Activated naive CD4-positive, alpha-beta T cell treated with anti-CD3 and anti-CD28 coated beads, Interleukin-2, amount 50 U/mL, for 24 hours (primary cell): ENCODE results near the gene RTEL1.
A peak's percentile ranks its signal among the peaks of the same experiment; 100 is the strongest.
"Not testable (repeated sequence)": the region's sequence is repeated elsewhere in the genome, so short reads cannot be mapped to it uniquely, and the experiment has no call there.

ENCODE experiments used
- H3K27ac Mint-ChIP-seq: one replicate; pipeline ENCODE4 v1.8.0; 2021; ENCODE audit warnings: mild to moderate bottlenecking, mixed read lengths
- H3K27me3 Mint-ChIP-seq: one replicate; pipeline ENCODE4 v1.8.0; 2021; ENCODE audit warnings: mixed read lengths
- H3K36me3 Mint-ChIP-seq: one replicate; pipeline ENCODE4 v1.8.0; 2021; ENCODE audit warnings: mixed read lengths
- H3K4me1 Mint-ChIP-seq: one replicate; pipeline ENCODE4 v1.8.0; 2021; ENCODE audit warnings: mixed read lengths
- H3K4me3 Mint-ChIP-seq: one replicate; pipeline ENCODE4 v1.8.0; 2021; ENCODE audit warnings: mild to moderate bottlenecking, mixed read lengths
- H3K9me3 Mint-ChIP-seq: one replicate; pipeline ENCODE4 v1.8.0; 2021; ENCODE audit warnings: mixed read lengths

RTEL1 gene, protein sequence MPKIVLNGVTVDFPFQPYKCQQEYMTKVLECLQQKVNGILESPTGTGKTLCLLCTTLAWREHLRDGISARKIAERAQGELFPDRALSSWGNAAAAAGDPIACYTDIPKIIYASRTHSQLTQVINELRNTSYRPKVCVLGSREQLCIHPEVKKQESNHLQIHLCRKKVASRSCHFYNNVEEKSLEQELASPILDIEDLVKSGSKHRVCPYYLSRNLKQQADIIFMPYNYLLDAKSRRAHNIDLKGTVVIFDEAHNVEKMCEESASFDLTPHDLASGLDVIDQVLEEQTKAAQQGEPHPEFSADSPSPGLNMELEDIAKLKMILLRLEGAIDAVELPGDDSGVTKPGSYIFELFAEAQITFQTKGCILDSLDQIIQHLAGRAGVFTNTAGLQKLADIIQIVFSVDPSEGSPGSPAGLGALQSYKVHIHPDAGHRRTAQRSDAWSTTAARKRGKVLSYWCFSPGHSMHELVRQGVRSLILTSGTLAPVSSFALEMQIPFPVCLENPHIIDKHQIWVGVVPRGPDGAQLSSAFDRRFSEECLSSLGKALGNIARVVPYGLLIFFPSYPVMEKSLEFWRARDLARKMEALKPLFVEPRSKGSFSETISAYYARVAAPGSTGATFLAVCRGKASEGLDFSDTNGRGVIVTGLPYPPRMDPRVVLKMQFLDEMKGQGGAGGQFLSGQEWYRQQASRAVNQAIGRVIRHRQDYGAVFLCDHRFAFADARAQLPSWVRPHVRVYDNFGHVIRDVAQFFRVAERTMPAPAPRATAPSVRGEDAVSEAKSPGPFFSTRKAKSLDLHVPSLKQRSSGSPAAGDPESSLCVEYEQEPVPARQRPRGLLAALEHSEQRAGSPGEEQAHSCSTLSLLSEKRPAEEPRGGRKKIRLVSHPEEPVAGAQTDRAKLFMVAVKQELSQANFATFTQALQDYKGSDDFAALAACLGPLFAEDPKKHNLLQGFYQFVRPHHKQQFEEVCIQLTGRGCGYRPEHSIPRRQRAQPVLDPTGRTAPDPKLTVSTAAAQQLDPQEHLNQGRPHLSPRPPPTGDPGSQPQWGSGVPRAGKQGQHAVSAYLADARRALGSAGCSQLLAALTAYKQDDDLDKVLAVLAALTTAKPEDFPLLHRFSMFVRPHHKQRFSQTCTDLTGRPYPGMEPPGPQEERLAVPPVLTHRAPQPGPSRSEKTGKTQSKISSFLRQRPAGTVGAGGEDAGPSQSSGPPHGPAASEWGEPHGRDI (N-terminal part only)

DNA sequence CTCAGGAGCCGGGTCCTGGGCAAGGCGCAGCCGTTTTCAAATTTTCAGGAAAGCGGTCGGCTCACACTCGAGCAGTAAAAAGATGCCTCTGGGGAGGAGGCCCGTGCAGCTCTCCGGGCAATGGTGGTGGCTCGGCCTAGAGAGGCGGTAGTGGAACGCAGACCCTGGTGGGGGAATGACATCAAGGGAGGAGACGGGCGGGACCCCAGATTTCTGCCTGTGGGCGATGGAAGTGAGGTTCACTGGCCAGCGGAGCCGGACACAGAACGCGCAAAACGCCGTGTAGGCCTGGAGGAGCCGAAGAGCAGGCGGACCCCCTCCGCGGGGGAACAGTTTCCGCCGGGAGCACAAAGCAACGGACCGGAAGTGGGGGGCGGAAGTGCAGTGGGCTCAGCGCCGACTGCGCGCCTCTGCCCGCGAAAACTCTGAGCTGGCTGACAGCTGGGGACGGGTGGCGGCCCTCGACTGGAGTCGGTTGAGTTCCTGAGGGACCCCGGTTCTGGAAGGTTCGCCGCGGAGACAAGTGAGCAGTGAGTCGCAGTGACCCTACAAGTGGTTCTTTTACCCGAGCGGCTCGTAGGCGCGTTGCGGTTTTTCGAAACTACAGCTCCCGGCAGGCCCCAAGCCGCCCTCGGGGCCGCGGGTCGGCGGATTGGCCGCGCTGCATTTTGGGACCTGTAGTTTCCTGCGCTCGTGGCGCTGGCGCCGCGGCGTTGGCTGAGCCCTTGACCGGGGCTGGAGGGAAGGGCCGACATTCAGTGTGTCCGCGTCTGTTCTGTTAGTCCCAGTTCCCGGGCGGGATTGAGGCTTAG, at the start of gene RTEL1:
Gene RTEL1, plus strand, starts transcription at position 376 of the 812 bp plus-strand sequence. CDS start 1,091 bp downstream, outside the sequence.
- H3K27ac Mint-ChIP-seq, result peak within 1 kb of the TSS; percentile 98
- H3K27me3 Mint-ChIP-seq, result no peaks in the 10 kb centered on the region
- H3K36me3 Mint-ChIP-seq, result peaks cover 4% of the 10 kb centered on the region
- H3K4me1 Mint-ChIP-seq, result peaks cover 33% of the 10 kb centered on the region
- H3K4me3 Mint-ChIP-seq, result peak within 1 kb of the TSS; percentile 98
- no peaks in the 10 kb centered on the region for H3K9me3 Mint-ChIP-seq

DNA sequence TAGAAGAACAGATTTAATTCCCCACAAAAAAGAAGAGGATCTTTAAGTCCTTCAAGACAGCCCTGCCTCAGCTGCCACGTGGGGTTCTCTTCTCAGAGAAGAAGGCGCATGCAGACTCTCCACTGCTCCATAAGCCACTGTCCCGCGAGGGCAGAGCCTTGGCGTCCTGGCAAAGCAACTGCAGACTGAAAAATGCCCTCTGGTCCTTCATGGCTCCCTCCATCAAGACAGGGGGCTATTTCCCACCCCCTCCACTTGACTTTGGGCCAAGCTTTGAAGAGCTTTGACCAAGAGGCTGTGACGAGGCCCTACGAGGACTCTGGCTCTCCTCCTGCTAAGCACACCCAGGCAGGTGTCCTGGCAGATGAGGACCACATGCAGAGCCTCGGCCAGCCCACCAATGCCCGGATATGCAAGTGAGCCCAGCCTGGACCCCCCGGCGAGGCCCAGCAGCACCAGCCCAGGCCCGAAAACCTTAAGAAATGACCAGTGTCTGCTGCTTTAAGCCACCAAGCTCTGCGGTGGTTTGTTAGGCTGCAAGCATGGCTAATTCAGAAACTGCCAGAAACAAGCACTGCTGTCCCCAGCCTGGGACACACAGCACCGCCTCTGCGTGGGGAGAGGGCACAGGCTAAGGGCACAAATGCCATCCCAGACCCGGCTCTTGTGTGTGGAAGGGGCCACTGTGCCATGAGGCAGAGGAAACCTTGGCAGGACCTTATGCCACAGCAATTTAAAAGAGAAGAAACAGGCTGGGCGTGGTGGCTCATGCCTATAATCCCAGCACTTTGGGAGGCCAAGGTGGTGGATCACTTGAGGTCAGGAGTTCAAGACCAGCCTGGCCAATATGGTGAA, 47.3 kb upstream of the RTEL1 start:
- no peak overlapping the region for H3K27ac Mint-ChIP-seq
- no peaks in the 10 kb centered on the region for H3K9me3 Mint-ChIP-seq
- H3K4me1 Mint-ChIP-seq, result peaks cover 10% of the 10 kb centered on the region
- peaks cover 9% of the 10 kb centered on the region for H3K36me3 Mint-ChIP-seq
- no peaks in the 10 kb centered on the region for H3K27me3 Mint-ChIP-seq
- no peak overlapping the region for H3K4me3 Mint-ChIP-seq

DNA sequence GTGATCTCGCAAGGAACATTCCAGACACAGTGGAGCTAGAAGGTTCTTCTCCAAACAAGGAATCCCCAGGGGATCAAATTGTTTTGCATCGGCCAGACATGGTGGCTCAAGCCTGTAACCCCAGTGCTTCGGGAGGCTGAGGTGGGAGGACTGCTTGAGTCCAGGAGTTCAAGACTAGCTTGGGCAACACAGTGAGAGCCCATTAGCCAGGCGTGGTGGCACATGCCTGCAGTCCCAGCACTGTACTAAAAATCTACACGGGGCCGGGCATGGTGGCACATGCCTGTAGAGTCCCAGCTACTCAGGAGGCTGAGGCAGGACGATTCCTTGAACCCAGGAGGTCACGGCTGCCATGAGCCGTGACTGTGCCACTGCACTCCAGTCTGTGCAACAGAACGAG, 46.5 kb upstream of the RTEL1 start:
- Mint-ChIP-seq H3K27me3 (no peaks in the 10 kb centered on the region), H3K36me3 (peaks cover 9% of the 10 kb centered on the region), H3K4me1 (peaks cover 10% of the 10 kb centered on the region), H3K9me3 (no peaks in the 10 kb centered on the region), H3K4me3 (no peak overlapping the region), H3K27ac (no peak overlapping the region)

DNA sequence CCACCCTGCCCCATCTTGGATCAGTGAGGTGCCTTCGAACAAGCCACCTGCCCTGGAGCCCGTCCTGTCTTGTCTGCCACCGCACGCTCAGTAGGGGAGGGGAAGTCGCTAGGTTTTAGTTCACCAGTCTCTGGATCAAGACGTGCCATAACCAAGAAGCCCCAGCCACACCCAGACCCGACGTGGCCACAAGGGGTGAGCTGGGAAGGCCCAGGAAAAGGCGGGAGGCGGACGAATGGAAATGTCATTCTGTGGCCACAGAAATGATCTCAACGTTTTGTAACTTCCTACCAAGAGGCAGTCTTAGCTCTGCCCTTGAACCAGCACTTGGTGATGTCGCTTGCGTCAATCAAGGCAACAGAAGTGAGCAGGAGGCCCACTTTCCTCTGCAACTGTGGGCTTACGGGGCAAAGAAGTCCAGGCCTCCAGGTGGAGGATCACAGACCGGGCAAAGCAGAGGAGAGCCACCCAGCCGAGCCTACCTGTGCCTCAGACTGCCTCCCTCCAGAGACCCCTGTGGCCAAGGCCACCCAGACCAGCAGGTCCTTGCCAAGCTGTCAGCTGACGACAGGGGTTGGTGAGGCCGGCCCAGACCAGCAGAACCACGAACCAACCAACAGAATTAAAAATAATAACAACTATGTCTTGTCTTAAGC, 45.7 kb upstream of the RTEL1 start:
- Mint-ChIP-seq H3K9me3 (no peaks in the 10 kb centered on the region), H3K4me3 (no peak overlapping the region), H3K4me1 (peaks cover 10% of the 10 kb centered on the region), H3K36me3 (peaks cover 9% of the 10 kb centered on the region), H3K27me3 (no peaks in the 10 kb centered on the region), H3K27ac (no peak overlapping the region)

DNA sequence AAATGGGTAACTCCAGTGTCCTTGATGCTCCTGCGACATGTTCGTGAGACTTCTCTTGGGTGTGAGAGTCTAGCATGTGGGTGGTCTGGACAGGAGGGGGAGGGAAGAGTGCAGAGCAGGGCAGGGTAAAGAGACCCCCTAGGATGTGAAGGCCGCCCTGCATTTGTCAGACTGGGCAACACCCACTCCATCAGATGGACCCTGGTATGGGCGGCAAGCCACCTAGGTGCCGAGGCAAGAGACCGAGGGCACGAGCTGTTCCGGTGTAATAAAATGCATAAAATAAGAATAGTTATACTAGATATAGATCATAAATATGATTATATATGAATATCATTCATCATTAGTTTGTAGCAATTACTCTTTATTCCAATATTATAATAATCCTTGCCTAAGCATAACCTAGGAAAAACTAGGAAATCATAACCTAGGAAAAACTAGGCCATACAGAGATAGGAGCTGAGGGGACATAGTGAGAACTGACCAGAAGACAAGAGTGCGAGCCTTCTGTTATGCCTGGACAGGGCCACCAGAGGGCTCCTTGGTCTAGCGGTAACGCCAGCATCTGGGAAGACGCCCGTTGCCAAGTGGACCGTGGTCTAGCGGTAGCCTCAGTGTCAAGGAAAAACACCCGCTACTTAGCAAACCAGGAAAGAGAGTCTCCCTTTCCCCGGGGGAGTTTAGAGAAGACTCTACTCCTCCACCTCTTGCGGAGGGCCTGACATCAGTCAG, 44.1 kb upstream of the RTEL1 start:
- not testable (repeated sequence) for H3K9me3 Mint-ChIP-seq, H3K27ac Mint-ChIP-seq, H3K27me3 Mint-ChIP-seq, H3K4me3 Mint-ChIP-seq
- peaks cover 14% of the 10 kb centered on the region for H3K4me1 Mint-ChIP-seq
- peaks cover 11% of the 10 kb centered on the region for H3K36me3 Mint-ChIP-seq

DNA sequence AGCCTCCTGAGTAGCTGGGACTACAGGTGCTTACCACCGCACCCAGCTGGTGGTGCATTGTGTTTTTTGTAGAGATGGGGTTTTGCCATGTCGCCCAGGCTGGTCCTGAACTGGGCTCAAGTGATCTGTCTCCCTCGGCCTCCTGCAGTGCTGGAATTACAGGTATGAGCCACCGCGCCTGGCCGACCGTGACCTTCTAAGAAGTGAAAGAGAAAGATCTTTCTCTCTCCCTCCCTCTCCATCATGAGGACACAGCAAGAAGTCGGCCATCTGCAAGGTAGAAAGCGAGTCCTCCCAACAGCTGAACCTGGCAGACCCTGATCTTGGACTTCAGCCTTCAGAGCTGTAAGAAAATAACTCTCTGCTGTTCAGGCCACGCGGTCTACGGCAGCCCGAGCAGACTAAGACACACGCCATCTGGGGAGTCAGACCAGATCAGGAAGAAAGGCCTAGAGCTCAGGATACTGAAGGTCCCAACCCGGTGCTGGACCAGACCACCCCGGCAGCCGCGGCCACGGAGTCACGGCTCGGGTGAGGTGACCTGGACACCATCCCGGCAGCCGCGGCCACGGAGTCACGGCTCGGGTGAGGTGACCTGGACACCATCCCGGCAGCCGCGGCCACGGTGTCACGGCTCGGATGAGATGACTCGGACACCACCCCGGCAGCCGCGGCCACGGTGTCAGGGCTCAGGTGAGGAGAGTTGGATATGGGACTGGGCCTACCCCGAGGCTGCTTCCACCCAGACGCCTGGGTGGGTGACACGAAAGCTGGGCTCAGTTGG, 40.8 kb upstream of the RTEL1 start:
- Mint-ChIP-seq H3K36me3 (peaks cover 11% of the 10 kb centered on the region), H3K4me3 (no peak overlapping the region), H3K4me1 (peaks cover 27% of the 10 kb centered on the region)

DNA sequence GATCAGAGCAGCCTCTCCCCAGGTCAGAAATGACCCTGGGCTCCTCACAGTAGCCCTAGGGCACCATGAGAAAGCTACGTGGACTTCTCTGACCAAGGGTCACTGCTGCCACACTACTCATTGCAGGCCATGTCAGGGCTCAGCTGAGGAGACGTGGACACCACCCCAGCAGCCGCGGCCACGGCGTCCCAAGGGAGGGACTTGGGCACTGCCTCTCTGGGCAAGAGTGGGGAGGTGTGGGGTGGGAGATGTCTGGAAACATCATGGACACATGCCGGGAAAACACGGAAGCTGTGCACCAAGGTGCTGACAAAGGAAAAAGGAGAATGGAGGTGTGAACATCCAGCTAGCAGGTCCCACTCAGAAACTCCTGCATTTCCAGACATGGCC, 40.2 kb upstream of the RTEL1 start:
- H3K4me3 Mint-ChIP-seq, result no peak overlapping the region
- H3K9me3 Mint-ChIP-seq, result no peaks in the 10 kb centered on the region
- no peak overlapping the region for H3K27ac Mint-ChIP-seq
- peaks cover 11% of the 10 kb centered on the region for H3K36me3 Mint-ChIP-seq
- peaks cover 32% of the 10 kb centered on the region for H3K4me1 Mint-ChIP-seq
- H3K27me3 Mint-ChIP-seq, result no peaks in the 10 kb centered on the region

More for the DNA sequence above, 40.8 kb upstream of the RTEL1 start:
- Mint-ChIP-seq H3K9me3 (no peaks in the 10 kb centered on the region), H3K27ac (no peak overlapping the region), H3K27me3 (no peaks in the 10 kb centered on the region)

DNA sequence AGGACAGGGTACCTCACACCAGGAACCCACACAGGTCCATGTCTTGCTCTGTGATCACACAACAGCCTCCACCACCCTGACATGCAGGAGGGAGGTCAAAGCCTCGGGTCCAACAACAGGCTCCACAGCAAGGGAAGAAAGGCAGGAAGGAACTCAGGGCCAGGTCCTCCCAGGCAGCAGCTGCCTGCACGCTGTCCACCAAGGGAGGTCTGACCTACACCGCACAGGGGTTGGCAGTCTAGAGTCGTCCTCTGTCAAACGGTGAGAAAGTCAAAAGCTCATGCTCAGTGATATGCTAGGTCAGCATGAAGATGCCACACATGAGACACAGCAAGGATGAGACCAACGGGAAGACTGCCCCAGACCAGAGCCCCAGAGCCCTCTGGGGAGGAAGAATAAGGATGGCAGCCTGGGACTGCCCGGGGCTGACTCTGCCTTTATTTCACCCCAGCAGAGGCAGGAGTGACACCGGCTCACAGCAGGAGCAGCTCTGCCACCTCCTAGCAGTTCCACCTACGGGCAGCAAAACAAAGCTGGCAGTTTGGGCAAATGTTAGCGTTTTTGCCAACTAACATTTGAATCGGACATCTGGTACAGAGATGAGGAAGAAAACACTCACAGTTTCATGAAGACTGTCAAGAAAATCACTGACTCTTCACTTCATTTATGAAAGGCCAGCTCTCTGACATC, 39.7 kb upstream of the RTEL1 start:
- Mint-ChIP-seq H3K9me3 (no peaks in the 10 kb centered on the region), H3K36me3 (peaks cover 8% of the 10 kb centered on the region), H3K4me1 (peaks cover 30% of the 10 kb centered on the region), H3K27me3 (no peaks in the 10 kb centered on the region), H3K4me3 (no peak overlapping the region), H3K27ac (no peak overlapping the region)

DNA sequence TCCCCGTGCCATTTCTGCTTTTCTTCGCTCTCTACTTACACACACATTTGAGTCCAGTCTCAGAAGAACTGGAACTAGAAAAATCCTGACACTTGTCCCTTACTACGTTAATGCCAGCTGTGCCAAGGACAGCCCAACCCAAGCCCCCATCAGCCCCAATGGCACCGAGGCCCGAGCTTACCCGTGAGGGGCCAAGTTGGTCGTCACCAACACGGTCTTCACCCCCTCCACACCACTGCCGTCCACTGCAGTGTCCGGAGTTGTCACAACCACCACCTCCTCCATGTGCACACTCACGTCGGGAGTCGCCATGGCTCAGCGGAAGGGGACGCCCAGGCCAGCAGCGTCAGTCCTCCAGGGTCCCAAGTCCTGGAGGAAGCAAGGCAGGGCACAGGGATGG, 39.0 kb upstream of the RTEL1 start:
- Mint-ChIP-seq H3K27me3 (no peaks in the 10 kb centered on the region), H3K27ac (no peak overlapping the region), H3K4me3 (no peak overlapping the region), H3K4me1 (peaks cover 30% of the 10 kb centered on the region), H3K9me3 (no peaks in the 10 kb centered on the region), H3K36me3 (peaks cover 6% of the 10 kb centered on the region)

DNA sequence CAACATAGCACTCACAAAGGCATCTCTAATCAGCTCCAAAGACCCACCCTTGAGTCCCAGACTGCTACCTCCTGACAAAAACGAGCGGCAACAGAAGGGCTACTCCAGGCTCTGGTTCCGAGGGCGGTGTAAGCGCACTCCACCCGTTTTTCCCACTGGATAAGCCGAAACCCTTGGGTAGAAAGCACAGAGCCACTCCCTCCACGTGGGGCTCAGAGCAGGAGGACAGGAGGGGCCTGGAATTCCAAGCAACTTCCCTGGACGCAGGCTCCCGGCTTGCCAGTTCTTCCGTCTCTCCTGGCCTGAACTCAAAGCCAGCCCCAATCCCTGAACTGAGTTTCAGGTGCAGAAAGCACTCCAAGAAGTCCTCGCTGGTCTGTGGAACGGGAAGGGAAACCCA, 38.6 kb upstream of the RTEL1 start:
- H3K9me3 Mint-ChIP-seq, result no peaks in the 10 kb centered on the region
- no peaks in the 10 kb centered on the region for H3K27me3 Mint-ChIP-seq
- H3K36me3 Mint-ChIP-seq, result peaks cover 6% of the 10 kb centered on the region
- H3K27ac Mint-ChIP-seq, result no peak overlapping the region
- H3K4me1 Mint-ChIP-seq, result peaks cover 32% of the 10 kb centered on the region
- no peak overlapping the region for H3K4me3 Mint-ChIP-seq

DNA sequence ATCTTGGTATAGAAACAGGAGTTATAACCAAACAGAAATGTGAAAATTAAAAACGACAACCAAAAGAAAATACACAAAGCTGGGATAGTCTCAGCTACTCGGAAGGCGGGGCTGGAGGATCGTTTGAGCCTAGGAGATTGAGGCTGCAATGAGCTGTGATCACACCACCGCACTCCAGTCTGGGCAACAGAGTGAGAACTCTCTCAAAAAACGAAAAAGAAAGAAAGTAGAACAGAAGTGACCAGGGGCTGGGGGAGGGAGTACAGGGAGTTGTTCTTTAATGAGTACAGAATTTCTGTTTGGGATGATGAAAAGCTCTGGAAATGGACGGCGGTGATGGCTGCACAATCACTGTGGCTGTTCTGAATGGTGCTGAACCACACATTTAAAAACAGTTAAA, 37.1 kb upstream of the RTEL1 start:
- H3K9me3 Mint-ChIP-seq, result no peaks in the 10 kb centered on the region
- H3K4me3 Mint-ChIP-seq, result no peak overlapping the region
- no peaks in the 10 kb centered on the region for H3K27me3 Mint-ChIP-seq
- H3K27ac Mint-ChIP-seq, result no peak overlapping the region
- H3K36me3 Mint-ChIP-seq, result peaks cover 2% of the 10 kb centered on the region
- H3K4me1 Mint-ChIP-seq, result peaks cover 38% of the 10 kb centered on the region

DNA sequence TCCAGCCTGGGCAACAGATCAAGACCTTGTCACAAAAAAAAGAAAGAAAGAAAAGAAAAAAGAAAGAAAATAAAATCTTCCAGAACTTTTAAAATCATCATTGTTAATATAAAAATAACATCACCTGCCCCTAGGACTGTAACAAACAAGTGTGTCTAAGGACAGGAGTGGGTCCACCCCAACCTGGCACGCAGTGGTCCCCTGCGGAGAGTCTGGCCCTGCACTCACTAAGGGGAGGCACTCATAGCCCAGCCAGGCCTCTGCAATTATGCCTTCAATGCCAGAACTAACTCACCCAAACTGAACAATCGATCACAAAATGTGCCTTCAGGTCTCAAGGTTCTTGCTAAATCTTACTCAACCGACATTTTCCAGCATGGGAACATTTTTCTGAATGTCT, 36.0 kb upstream of the RTEL1 start:
- Mint-ChIP-seq H3K36me3 (peaks cover 2% of the 10 kb centered on the region), H3K4me3 (no peak overlapping the region), H3K4me1 (peaks cover 38% of the 10 kb centered on the region), H3K9me3 (no peaks in the 10 kb centered on the region), H3K27ac (peak overlapping the region; percentile 12), H3K27me3 (no peaks in the 10 kb centered on the region)
